ENCODE data around the gene RHBDD1. TPM values are rescaled to one million over a fixed set of nuclear protein-coding genes. Genes with fewer than 3 reads are reported as not detected.

The RHBDD1 gene
- polyA plus RNA-seq, 3 donors = 29.4 to 30.9 (median 30.9) TPM

- DNase-seq (ENCODE audit: low read depth in 3 of 3, low spot score in 2 of 3) = no peak
These were observed 47.5 kb downstream of the RHBDD1 start for GRCh38 chr2:226883296-226883795.

- no peak for DNase-seq (ENCODE audit: low read depth in 3 of 3, low spot score in 2 of 3)
These were observed 48.3 kb downstream of the RHBDD1 start for GRCh38 chr2:226884166-226884565.

- no peak for DNase-seq (ENCODE audit: low read depth in 3 of 3, low spot score in 2 of 3)
These were observed 50.0 kb downstream of the RHBDD1 start for GRCh38 chr2:226885769-226886435.

GRCh38 chr2:226887940-226888339 lies 52.1 kb downstream of the RHBDD1 start:
- no peak for DNase-seq (ENCODE audit: low read depth in 3 of 3, low spot score in 2 of 3)

GRCh38 chr2:226888378-226888965 lies 52.6 kb downstream of the RHBDD1 start:
- no peak for DNase-seq (ENCODE audit: low read depth in 3 of 3, low spot score in 2 of 3)

GRCh38 chr2:226888971-226889370 lies 53.1 kb downstream of the RHBDD1 start:
- DNase-seq (ENCODE audit: low read depth in 3 of 3, low spot score in 2 of 3) = no peak

- DNase-seq (ENCODE audit: low read depth in 3 of 3, low spot score in 2 of 3) = no peak
These were observed 54.4 kb downstream of the RHBDD1 start for GRCh38 chr2:226890286-226890685.

GRCh38 chr2:226891780-226892590 lies 56.1 kb downstream of the RHBDD1 start:
- DNase-seq (ENCODE audit: low read depth in 3 of 3, low spot score in 2 of 3) = no peak

- no peak for DNase-seq (ENCODE audit: low read depth in 3 of 3, low spot score in 2 of 3)
These were observed 56.9 kb downstream of the RHBDD1 start for GRCh38 chr2:226892729-226893128.

GRCh38 chr2:226893216-226893615 lies 57.4 kb downstream of the RHBDD1 start:
- no peak for DNase-seq (ENCODE audit: low read depth in 3 of 3, low spot score in 2 of 3)

GRCh38 chr2:226894752-226895151 lies 58.9 kb downstream of the RHBDD1 start:
- DNase-seq (ENCODE audit: low read depth in 3 of 3, low spot score in 2 of 3) = no peak

- DNase-seq (ENCODE audit: low read depth in 3 of 3, low spot score in 2 of 3) = no peak
These were observed 59.7 kb downstream of the RHBDD1 start for GRCh38 chr2:226895579-226895978.

GRCh38 chr2:226898121-226898520 lies 62.3 kb downstream of the RHBDD1 start:
- DNase-seq (ENCODE audit: low read depth in 3 of 3, low spot score in 2 of 3) = no peak

GRCh38 chr2:226898897-226899296 lies 63.0 kb downstream of the RHBDD1 start:
- DNase-seq (ENCODE audit: low read depth in 3 of 3, low spot score in 2 of 3) = no peak

GRCh38 chr2:226902041-226902966 lies 66.5 kb downstream of the RHBDD1 start:
- DNase-seq (ENCODE audit: low read depth in 3 of 3, low spot score in 2 of 3) = no peak

- DNase-seq (ENCODE audit: low read depth in 3 of 3, low spot score in 2 of 3) = no peak
These were observed 67.3 kb downstream of the RHBDD1 start for GRCh38 chr2:226903179-226903578.

- no peak for DNase-seq (ENCODE audit: low read depth in 3 of 3, low spot score in 2 of 3)
These were observed 68.7 kb downstream of the RHBDD1 start for GRCh38 chr2:226904592-226904991.

GRCh38 chr2:226905718-226906117 lies 69.9 kb downstream of the RHBDD1 start:
- DNase-seq (ENCODE audit: low read depth in 3 of 3, low spot score in 2 of 3) = no peak

GRCh38 chr2:226906163-226906693 lies 70.4 kb downstream of the RHBDD1 start:
- DNase-seq (ENCODE audit: low read depth in 3 of 3, low spot score in 2 of 3) = no peak

GRCh38 chr2:226909126-226909525 lies 73.3 kb downstream of the RHBDD1 start:
- DNase-seq (ENCODE audit: low read depth in 3 of 3, low spot score in 2 of 3) = no peak

Data from right renal cortex interstitium (tissue), 3 donors.